Measurements from ENCODE around the gene NT5DC3.

Gene NT5DC3

DNA sequence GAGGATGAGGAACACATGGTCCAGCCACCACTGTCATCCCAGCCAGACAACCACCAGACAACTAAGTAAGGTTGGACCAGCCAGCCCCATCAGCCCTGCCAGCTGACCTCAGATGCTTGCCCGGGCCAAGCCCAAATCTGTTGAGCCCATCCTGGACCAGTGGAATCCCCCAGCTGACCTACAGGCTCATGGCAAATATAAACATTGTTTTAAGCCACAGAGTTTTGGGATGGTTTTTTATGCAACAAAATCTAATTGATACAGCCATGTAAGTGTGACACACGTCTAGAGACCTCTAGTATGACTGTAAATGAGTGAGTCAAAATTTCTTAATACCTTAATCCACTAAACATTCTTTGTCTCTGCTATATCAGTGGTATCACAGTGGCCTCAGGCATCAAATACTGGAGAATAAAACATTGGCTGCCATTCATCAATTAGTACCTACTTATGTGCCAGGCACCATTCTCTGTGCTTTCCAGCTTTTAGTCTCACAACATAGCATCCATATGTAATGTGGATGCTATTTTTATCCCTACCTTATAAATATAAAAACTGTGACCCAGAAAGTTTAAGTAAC lies 24.2 kb upstream of the NT5DC3 start:
- TF ChIP-seq, protein P1, sequence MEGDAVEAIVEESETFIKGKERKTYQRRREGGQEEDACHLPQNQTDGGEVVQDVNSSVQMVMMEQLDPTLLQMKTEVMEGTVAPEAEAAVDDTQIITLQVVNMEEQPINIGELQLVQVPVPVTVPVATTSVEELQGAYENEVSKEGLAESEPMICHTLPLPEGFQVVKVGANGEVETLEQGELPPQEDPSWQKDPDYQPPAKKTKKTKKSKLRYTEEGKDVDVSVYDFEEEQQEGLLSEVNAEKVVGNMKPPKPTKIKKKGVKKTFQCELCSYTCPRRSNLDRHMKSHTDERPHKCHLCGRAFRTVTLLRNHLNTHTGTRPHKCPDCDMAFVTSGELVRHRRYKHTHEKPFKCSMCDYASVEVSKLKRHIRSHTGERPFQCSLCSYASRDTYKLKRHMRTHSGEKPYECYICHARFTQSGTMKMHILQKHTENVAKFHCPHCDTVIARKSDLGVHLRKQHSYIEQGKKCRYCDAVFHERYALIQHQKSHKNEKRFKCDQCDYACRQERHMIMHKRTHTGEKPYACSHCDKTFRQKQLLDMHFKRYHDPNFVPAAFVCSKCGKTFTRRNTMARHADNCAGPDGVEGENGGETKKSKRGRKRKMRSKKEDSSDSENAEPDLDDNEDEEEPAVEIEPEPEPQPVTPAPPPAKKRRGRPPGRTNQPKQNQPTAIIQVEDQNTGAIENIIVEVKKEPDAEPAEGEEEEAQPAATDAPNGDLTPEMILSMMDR (IDR thresholded peaks at IDR 0.05; ENCODE audit: low read depth, low read length), result no peak

GRCh38 chr12:103864710-103865109 lies 23.7 kb upstream of the NT5DC3 start:
- TF ChIP-seq, protein P1 (IDR thresholded peaks at IDR 0.05; ENCODE audit: low read depth, low read length), result no peak
- no peak for DNase-seq (ENCODE audit: extremely low read depth, low read depth)

More for the DNA sequence above, 24.2 kb upstream of the NT5DC3 start:
- no peak for DNase-seq (ENCODE audit: extremely low read depth, low read depth)

- DNase-seq (ENCODE audit: extremely low read depth, low read depth), result peak; percentile 66
These were observed 18.0 kb upstream of the NT5DC3 start for GRCh38 chr12:103858953-103859601.

GRCh38 chr12:103858335-103858734 lies 17.3 kb upstream of the NT5DC3 start:
- DNase-seq (ENCODE audit: extremely low read depth, low read depth), result no peak
- TF ChIP-seq, protein P1 (IDR thresholded peaks at IDR 0.05; ENCODE audit: low read depth, low read length), result no peak

More at GRCh38 chr12:103858953-103859601, 18.0 kb upstream of the NT5DC3 start:
- TF ChIP-seq, protein P1 (IDR thresholded peaks at IDR 0.05; ENCODE audit: low read depth, low read length), result no peak

- TF ChIP-seq, protein P1 (IDR thresholded peaks at IDR 0.05; ENCODE audit: low read depth, low read length), result no peak
- no peak for DNase-seq (ENCODE audit: extremely low read depth, low read depth)
These were observed 16.1 kb upstream of the NT5DC3 start for GRCh38 chr12:103857164-103857563.

GRCh38 chr12:103855896-103856657 lies 15.0 kb upstream of the NT5DC3 start:
- TF ChIP-seq, protein P1 (IDR thresholded peaks at IDR 0.05; ENCODE audit: low read depth, low read length), result no peak
- no peak for DNase-seq (ENCODE audit: extremely low read depth, low read depth)
